K562 (cell line): ENCODE measurements around the gene NACC1. TPM values are rescaled to one million over a fixed set of nuclear protein-coding genes. Genes with fewer than 3 reads are reported as not detected.

Source experiments
- CCNT2 ChIP-seq: IDR thresholded peaks from 2 replicates; pipeline ENCODE4 v1.6.1; 2011; ENCODE audit warnings: borderline replicate concordance, low read depth, mild to moderate bottlenecking, moderate library complexity, mixed read lengths, low read length; ENCODE audit not compliant: insufficient read length; ENCODE audit errors: extremely low read depth
- DIDO1 ChIP-seq: fragments of 450-650 bp; IDR thresholded peaks from 2 replicates; pipeline ENCODE4 v1.6.1; 2016; ENCODE audit warnings: low read depth, missing biosample characterization, missing genetic modification characterization
- ETV6 ChIP-seq, 3 experiments: fragments of 150-350 bp in 1 of 3; sonication (generic) in 1 of 3; formaldehyde crosslinking in 1 of 3; IDR thresholded peaks; 2 replicates each; pipeline versions ENCODE4 v1.6.1 to v1.8.0; 2014 to 2022; ENCODE audit warnings: borderline replicate concordance in 2 of 3, low read depth in 2 of 3, antibody characterized with exemption in 1 of 3, low read length in 1 of 3, mild to moderate bottlenecking in 1 of 3, missing genetic modification reagents in 1 of 3
- KAT2B ChIP-seq: IDR thresholded peaks from one replicate; pipeline ENCODE4 v1.6.1; 2012; ENCODE audit warnings: low read depth, mild to moderate bottlenecking, control low read depth, inconsistent platforms, low read length, moderate library complexity
- RBFOX2 ChIP-seq: fragments of 200-400 bp; formaldehyde crosslinking; IDR thresholded peaks from 2 replicates; pipeline ENCODE4 v1.6.1; 2017; ENCODE audit warnings: low read depth, mild to moderate bottlenecking, low read length, moderate library complexity
- RFX1 ChIP-seq: fragments of 450-650 bp; IDR thresholded peaks from 2 replicates; pipeline ENCODE4 v1.6.1; 2016; ENCODE audit warnings: mild to moderate bottlenecking, moderate library complexity
- VEZF1 ChIP-seq: fragments of 200-800 bp; sonication (Bioruptor generic); IDR thresholded peaks from 2 replicates; pipeline ENCODE4 v1.6.1; 2017; ENCODE audit warnings: missing genetic modification characterization, missing compliant biosample characterization
- XRCC4 ChIP-seq: IDR thresholded peaks from one replicate; pipeline ENCODE4 v1.6.1; 2011; ENCODE audit not compliant: insufficient read depth, insufficient read length; ENCODE audit errors: extremely low read depth
- ZBTB40 ChIP-seq, 2 experiments: fragments of 450-650 bp in 1 of 2; sonication (generic) in 1 of 2; formaldehyde crosslinking in 1 of 2; IDR thresholded peaks; 2 replicates each; pipeline versions ENCODE4 v1.7.1 to v1.9.0; 2016 to 2022; ENCODE audit warnings: inconsistent platforms in 1 of 2, mild to moderate bottlenecking in 1 of 2, missing genetic modification reagents in 1 of 2
- ZFP91 ChIP-seq: sonication (generic); formaldehyde crosslinking; IDR thresholded peaks from 2 replicates; pipeline ENCODE4 v1.8.0; 2022; ENCODE audit warnings: mild to moderate bottlenecking, missing genetic modification reagents
- ZNF124 ChIP-seq: sonication (generic); formaldehyde crosslinking; IDR thresholded peaks from 2 replicates; pipeline ENCODE4 v1.8.1; 2022; ENCODE audit warnings: missing genetic modification reagents
- ZNF143 ChIP-seq: sonication (generic); formaldehyde crosslinking; IDR thresholded peaks from 2 replicates; pipeline ENCODE4 v1.9.0; 2022; ENCODE audit warnings: mild to moderate bottlenecking, missing genetic modification reagents
- ZNF311 ChIP-seq: fragments of 250-450 bp; sonication (Bioruptor Pico); IDR thresholded peaks from 2 replicates; pipeline ENCODE4 v1.4.0; 2020; ENCODE audit warnings: mild to moderate bottlenecking, moderate library complexity
- ZNF699 ChIP-seq: fragments of 250-450 bp; sonication (Bioruptor Pico); IDR thresholded peaks from 2 replicates; pipeline ENCODE4 v1.8.0; 2021; ENCODE audit warnings: mild to moderate bottlenecking, moderate library complexity; ENCODE audit not compliant: insufficient replicate concordance
- polyA plus RNA-seq, 8 experiments: library from polyadenylated mRNA; depleted of rRNA in 4 of 8; stranded (reverse) in 5 of 8; unstranded in 3 of 8; fragments of >200 nt; fragmentation: Nextera tagmentation in 2 of 8; fragmentation: Illumina TruSeq in 1 of 8; extraction: Ambion mirVana in 2 of 8; extraction: Trizol in 1 of 8; gene quantifications; 2 replicates each; pipeline versions ENCODE4 v1.2.1 to v1.2.3, GENCODE V29; 2011 to 2014; ENCODE audit warnings: inconsistent platforms in 1 of 8, missing spikeins in 1 of 8
- total RNA-seq, 7 experiments: library from RNA; depleted of rRNA in 6 of 7; stranded (reverse); fragments of >200 nt in 6 of 7; fragmentation: Illumina TruSeq in 2 of 7; extraction: Trizol in 2 of 7; gene quantifications; 2 replicates each; pipeline versions ENCODE4 v1.2.1 to v1.2.3, GENCODE V29; 2011 to 2021; ENCODE audit warnings: low replicate concordance in 1 of 7

Gene NACC1
- total and polyA plus RNA-seq, 9 of the 15 experiments (the other 6 are each of a cell fraction or from before 2014, with no cell fraction given), result 0.04 to 96.6 (median 25.8) TPM

DNA sequence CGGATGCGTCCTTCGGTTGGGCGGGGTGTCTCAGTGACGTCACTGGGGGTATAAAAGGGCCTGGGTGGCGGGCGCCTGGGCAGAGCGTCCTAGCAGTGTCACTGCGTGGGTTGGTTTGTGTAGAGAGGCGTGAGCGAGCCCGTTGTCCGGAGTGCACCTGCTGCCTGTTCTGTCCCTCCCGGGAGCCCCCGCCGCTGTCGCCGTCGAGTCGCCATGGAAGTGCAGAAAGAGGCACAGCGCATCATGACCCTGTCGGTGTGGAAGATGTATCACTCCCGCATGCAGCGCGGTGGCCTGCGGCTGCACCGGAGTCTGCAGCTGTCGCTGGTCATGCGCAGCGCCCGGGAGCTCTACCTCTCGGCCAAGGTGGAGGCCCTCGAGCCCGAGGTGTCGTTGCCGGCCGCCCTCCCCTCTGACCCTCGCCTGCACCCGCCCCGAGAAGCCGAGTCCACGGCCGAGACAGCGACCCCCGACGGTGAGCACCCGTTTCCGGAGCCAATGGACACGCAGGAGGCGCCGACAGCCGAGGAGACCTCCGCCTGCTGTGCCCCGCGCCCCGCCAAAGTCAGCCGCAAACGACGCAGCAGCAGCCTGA, 35.0 kb downstream of the NACC1 start (continued):
- TF ChIP-seq ZBTB40 (IDR thresholded peaks at IDR 0.05) (no peak), ZBTB40 (CRISPR knock-in tag; IDR thresholded peaks at IDR 0.05) (no peak; the same call in 1 of the 2 replicates), ZNF699 (CRISPR knock-in tag) (no peak), ZNF311 (CRISPR knock-in tag) (no peak), ETV6 (IDR thresholded peaks at IDR 0.05; ENCODE audit: borderline replicate concordance in 1 of 2, low read depth in 2 of 2, low read length in 1 of 2) (peak in 1 of 2 experiments; percentile 25; a peak in 2 of 4 replicates), ETV6 (CRISPR knock-in tag; IDR thresholded peaks at IDR 0.05; ENCODE audit: borderline replicate concordance) (peak; percentile 89; the same call in 1 of the 2 replicates), XRCC4 (no peak), VEZF1 (CRISPR knock-in tag) (peak; percentile 76; the same call in 1 of the 2 replicates), CCNT2 (peak; percentile 71), KAT2B (no peak), ZFP91 (no peak), RFX1 (no peak), DIDO1 (tag) (no peak), RBFOX2 (peak; percentile 98), ZNF143 (CRISPR knock-in tag) (no peak), ZNF124 (no peak)
